Neuronal stem cell (in vitro differentiated cells): Measurements from ENCODE around the gene TNFRSF12A.

Experiments used
- DNase-seq: peaks from one replicate; pipeline ENCODE4 v3.0.0-alpha.2; 2013; ENCODE audit warnings: low spot score
- H2AFZ ChIP-seq: one replicate; pipeline ENCODE4 v1.6.1; 2013; ENCODE audit warnings: mild to moderate bottlenecking, low read length, inconsistent platforms
- H2AK5ac ChIP-seq: 2 replicates; pipeline ENCODE4 v1.6.1; 2013; ENCODE audit warnings: low read depth, mild to moderate bottlenecking, inconsistent platforms, low read length, moderate library complexity, mixed read lengths
- H2BK120ac ChIP-seq: 2 replicates; pipeline ENCODE4 v1.6.1; 2013; ENCODE audit warnings: low read depth, mild to moderate bottlenecking, inconsistent platforms, low read length, moderate library complexity, mixed read lengths
- H2BK12ac ChIP-seq: one replicate; pipeline ENCODE4 v1.6.1; 2013; ENCODE audit warnings: low read length, inconsistent platforms
- H2BK15ac ChIP-seq: 2 replicates; pipeline ENCODE4 v1.6.1; 2013; ENCODE audit warnings: mild to moderate bottlenecking, low read length, inconsistent platforms, mixed read lengths
- H2BK5ac ChIP-seq: one replicate; pipeline ENCODE4 v1.6.1; 2013; ENCODE audit warnings: inconsistent platforms, mild to moderate bottlenecking, low read length, moderate library complexity
- H3K14ac ChIP-seq: one replicate; pipeline ENCODE4 v1.6.1; 2013; ENCODE audit warnings: low read length, inconsistent platforms
- H3K18ac ChIP-seq: 2 replicates; pipeline ENCODE4 v1.6.1; 2013; ENCODE audit warnings: low read length, inconsistent platforms
- H3K23ac ChIP-seq: 2 replicates; pipeline ENCODE4 v1.6.1; 2013; ENCODE audit warnings: low read depth, mild to moderate bottlenecking, mixed read lengths, low read length, inconsistent platforms; ENCODE audit not compliant: poor library complexity
- H3K27ac ChIP-seq: replicated peaks from 3 replicates; pipeline ENCODE4 v1.5.1; 2013; ENCODE audit warnings: low read length, inconsistent platforms
- H3K27me3 ChIP-seq, 3 experiments: 2 replicates each; pipeline ENCODE4 v1.6.1; 2013; ENCODE audit warnings: low read length in 3 of 3, mild to moderate bottlenecking in 2 of 3, inconsistent platforms in 1 of 3, low read depth in 1 of 3, mixed read lengths in 1 of 3, moderate library complexity in 1 of 3; ENCODE audit not compliant: control insufficient read depth in 3 of 3, insufficient read depth in 3 of 3
- H3K36me3 ChIP-seq, 2 donors: replicated peaks in 1 of 2; 2 replicates each; pipeline ENCODE4 v1.6.1; 2013; ENCODE audit warnings: low read length in 2 of 2; ENCODE audit not compliant: control insufficient read depth in 2 of 2, insufficient read depth in 2 of 2
- H3K4ac ChIP-seq: 2 replicates; pipeline ENCODE4 v1.6.1; 2013; ENCODE audit warnings: inconsistent platforms, mild to moderate bottlenecking, low read length, moderate library complexity
- H3K4me1 ChIP-seq, 2 donors: 1 replicate in 1 of 2; 2 replicates in 1 of 2; pipeline ENCODE4 v1.6.1; 2013; ENCODE audit warnings: low read length in 2 of 2, low read depth in 1 of 2; ENCODE audit not compliant: control insufficient read depth in 2 of 2, insufficient read depth in 1 of 2
- H3K4me2 ChIP-seq: one replicate; pipeline ENCODE4 v1.6.1; 2013; ENCODE audit warnings: mild to moderate bottlenecking, low read length, inconsistent platforms; ENCODE audit not compliant: insufficient read depth, poor library complexity, severe bottlenecking
- H3K4me3 ChIP-seq, 2 donors: 2 replicates each; pipeline ENCODE4 v1.5.1; 2013; ENCODE audit warnings: low read length in 2 of 2, mild to moderate bottlenecking in 2 of 2, inconsistent platforms in 1 of 2, moderate library complexity in 1 of 2
- H3K79me1 ChIP-seq: one replicate; pipeline ENCODE4 v1.6.1; 2013; ENCODE audit warnings: low read depth, mild to moderate bottlenecking, inconsistent platforms, low read length, moderate library complexity
- H3K9ac ChIP-seq: one replicate; pipeline ENCODE4 v1.6.1; 2013; ENCODE audit warnings: mild to moderate bottlenecking, low read depth, low read length, inconsistent platforms; ENCODE audit not compliant: poor library complexity
- H3K9me3 ChIP-seq, 2 donors: replicated peaks in 1 of 2; 2 replicates each; pipeline versions ENCODE3 to v1.6.1; 2013; ENCODE audit warnings: low read length in 2 of 2, mild to moderate bottlenecking in 2 of 2, inconsistent platforms in 1 of 2, low read depth in 1 of 2, mixed read lengths in 1 of 2, moderate library complexity in 1 of 2; ENCODE audit not compliant: control insufficient read depth in 2 of 2, insufficient read depth in 1 of 2
- H4K8ac ChIP-seq: one replicate; pipeline ENCODE4 v1.6.1; 2013; ENCODE audit warnings: low read depth, mild to moderate bottlenecking, inconsistent platforms, low read length, moderate library complexity
- H4K91ac ChIP-seq: one replicate; pipeline ENCODE4 v1.6.1; 2013; ENCODE audit warnings: low read length, low read depth, mild to moderate bottlenecking, inconsistent platforms; ENCODE audit not compliant: poor library complexity
- WGBS, 2 donors: extraction: QIAGEN DNeasy Blood & Tissue Kit; methylation state at CpG; one replicate each; pipeline ENCODE4 v1.1.7; 2013; ENCODE audit warnings: missing lambda C conversion rate in 2 of 2, mixed read lengths in 1 of 2; ENCODE audit not compliant: insufficient read length in 2 of 2, insufficient replicate concordance in 1 of 2; ENCODE audit errors: extremely low coverage in 2 of 2; 5-methylcytosine and 5-hydroxymethylcytosine counted together

The TNFRSF12A gene

DNA sequence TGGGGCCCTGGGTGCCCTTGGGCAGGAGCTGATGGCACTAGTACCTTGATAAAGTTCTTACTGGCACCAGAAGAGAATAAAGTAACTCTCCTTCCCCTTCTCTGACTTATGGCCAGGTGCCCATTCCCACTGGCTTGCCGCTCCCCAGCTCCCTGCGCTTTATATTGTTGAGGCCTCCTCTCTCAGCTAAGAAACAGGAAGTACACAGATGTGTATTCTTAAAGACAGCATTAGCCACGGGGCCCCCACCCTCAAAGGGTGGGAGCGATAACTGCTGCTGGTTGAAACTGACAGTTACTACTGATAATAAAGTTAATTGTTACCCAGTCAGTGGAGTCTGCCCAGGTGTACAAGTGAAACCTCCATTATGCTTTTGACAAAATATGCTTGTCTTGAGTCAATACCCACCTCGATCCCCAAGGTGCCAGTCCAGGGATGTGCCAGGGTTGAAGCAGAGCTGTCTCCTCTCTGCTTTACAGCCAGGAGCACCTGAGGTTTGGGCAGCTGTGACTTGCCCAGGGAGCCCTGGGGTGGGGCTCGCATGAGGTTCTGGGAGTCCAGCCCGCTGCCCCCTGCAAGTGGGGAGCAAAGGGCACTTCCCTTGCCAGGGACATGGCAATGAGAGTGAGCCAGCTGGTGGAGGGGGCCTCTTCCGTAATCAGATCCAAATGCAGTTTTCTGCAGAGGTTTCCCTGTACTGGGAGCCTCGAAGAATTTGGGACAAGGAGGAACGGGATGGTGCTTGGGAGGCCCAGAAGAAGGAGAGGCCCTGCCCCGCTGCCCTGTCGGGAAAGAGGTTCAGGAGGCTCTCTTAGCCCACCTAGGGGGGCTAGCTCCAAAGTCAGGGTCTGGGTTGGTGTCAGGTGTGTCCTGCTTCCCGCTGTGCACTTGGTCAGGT is 12.9 kb upstream of the TNFRSF12A start:
- Histone ChIP-seq H2BK15ac (no peak overlapping the region), H3K14ac (peak overlapping the region; percentile 26), H3K27me3 (peaks cover 24 to 68% (median 60%) of the 10 kb centered on the region in 3 experiments), H3K23ac (peak overlapping the region; percentile 85), H4K91ac (no peak overlapping the region), H3K27ac (no peak overlapping the region), H3K36me3 (no peaks in the 10 kb centered on the region), H3K9me3 (no peaks in the 10 kb centered on the region), H3K4me3 (no peak overlapping the region), H3K9ac (peak overlapping the region; percentile 36), H3K18ac (peak overlapping the region; percentile 30), H2AFZ (peak overlapping the region; percentile 58), H4K8ac (no peak overlapping the region), H3K79me1 (no peaks in the 10 kb centered on the region), H2BK5ac (no peak overlapping the region), H2BK12ac (peak overlapping the region; percentile 59), H2BK120ac (no peak overlapping the region), H3K4ac (no peak overlapping the region), H2AK5ac (no peak overlapping the region), H3K4me1 (peaks cover 17 to 25% of the 10 kb centered on the region in 2 donors), H3K4me2 (no peak overlapping the region)
- DNase-seq: no peak
- no CpG with 5 or more reads among the region's 13 CpGs for WGBS, 2 donors

DNA sequence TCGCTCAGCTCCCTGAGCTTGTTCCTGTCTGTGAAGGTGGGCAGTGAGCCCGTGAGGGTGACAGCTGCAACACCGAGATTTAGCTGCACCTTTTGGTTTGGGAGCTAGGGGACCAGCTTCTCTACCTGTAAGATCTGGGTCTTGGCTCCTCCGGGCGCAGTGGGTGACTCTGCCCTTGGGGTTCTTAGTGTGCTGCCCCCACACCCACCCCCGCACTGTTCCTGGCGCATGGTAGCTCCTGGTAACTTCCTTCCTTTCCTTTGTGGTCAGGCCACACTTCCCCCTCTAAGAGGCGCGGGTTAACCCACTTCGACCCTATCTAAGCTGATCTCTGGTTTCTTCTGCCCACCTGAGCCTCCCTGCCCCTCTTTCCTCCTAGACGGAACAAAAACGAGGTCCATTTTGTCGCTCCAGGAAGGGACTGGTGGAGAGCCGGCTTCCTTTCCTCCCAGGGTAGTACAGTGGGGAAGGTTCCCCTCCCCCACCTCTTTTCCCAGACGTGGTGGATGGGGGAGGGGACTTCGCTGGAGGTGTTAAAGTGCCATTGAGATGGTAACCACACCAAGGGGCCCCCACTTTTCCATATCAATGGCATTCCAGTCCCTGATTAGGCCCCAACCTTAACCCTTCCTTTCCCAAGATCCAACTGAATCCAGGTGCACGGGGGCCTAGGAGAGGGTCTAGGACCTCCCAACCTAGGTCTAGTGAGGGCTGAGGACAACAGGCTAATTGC is 12.0 kb upstream of the TNFRSF12A start:
- Histone ChIP-seq H3K4me2 (no peak overlapping the region), H3K18ac (peak overlapping the region; percentile 30), H2BK12ac (peak overlapping the region; percentile 59), H4K91ac (no peak overlapping the region), H3K36me3 (no peaks in the 10 kb centered on the region), H3K9me3 (no peaks in the 10 kb centered on the region), H4K8ac (no peak overlapping the region), H3K9ac (peak overlapping the region; percentile 36), H2BK15ac (no peak overlapping the region), H3K23ac (no peak overlapping the region), H2AFZ (peak overlapping the region; percentile 58), H3K27ac (no peak overlapping the region), H2BK120ac (no peak overlapping the region), H3K27me3 (peaks cover 26 to 76% (median 68%) of the 10 kb centered on the region in 3 experiments), H3K4ac (no peak overlapping the region), H2AK5ac (no peak overlapping the region), H2BK5ac (no peak overlapping the region), H3K4me3 (no peak overlapping the region), H3K4me1 (peaks cover 19 to 25% of the 10 kb centered on the region in 2 donors), H3K79me1 (no peaks in the 10 kb centered on the region), H3K14ac (peak overlapping the region; percentile 26)
- no CpG with 5 or more reads among the region's 17 CpGs for WGBS, 2 donors
- DNase-seq: no peak

DNA sequence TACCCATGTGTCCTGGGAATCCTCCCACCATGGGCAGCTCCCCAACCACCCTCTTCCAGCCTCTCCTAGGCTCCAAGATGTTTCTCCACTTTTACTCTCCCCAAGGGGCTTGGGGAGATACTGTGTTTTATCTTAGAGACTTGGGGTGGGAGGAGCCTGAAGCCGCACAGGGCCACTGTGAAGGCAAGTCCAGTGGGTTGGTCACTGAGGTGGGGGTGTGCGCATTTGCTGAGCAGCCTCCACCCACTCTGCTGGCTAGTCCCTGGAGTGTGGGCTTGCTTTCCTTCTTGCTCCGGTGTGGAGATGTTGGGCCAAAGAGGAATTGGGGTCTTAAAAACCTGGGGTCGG is 11.5 kb upstream of the TNFRSF12A start:
- no peak overlapping the region for H2BK120ac ChIP-seq
- H2AFZ ChIP-seq: no peak overlapping the region
- no peak overlapping the region for H2BK15ac ChIP-seq
- peak overlapping the region; percentile 40 for H2AK5ac ChIP-seq
- H3K18ac ChIP-seq: peak overlapping the region; percentile 52
- no CpG with 5 or more reads among the region's 4 CpGs for WGBS, 2 donors
- peak overlapping the region; percentile 25 for H3K23ac ChIP-seq
- H3K36me3 ChIP-seq: no peaks in the 10 kb centered on the region
- no peak overlapping the region for H3K27ac ChIP-seq
- no peak overlapping the region for H3K4ac ChIP-seq
- peaks cover 19 to 25% of the 10 kb centered on the region in 2 donors for H3K4me1 ChIP-seq
- H3K27me3 ChIP-seq: peaks cover 31 to 82% (median 73%) of the 10 kb centered on the region in 3 experiments
- H3K4me2 ChIP-seq: no peak overlapping the region
- no peaks in the 10 kb centered on the region for H3K9me3 ChIP-seq
- no peak overlapping the region for H4K91ac ChIP-seq
- H2BK5ac ChIP-seq: no peak overlapping the region
- H4K8ac ChIP-seq: no peak overlapping the region
- DNase-seq: no peak
- H3K4me3 ChIP-seq: no peak overlapping the region
- H2BK12ac ChIP-seq: no peak overlapping the region
- H3K14ac ChIP-seq: peak overlapping the region; percentile 47
- H3K9ac ChIP-seq: no peak overlapping the region
- H3K79me1 ChIP-seq: no peaks in the 10 kb centered on the region
